Type B pancreatic cell (in vitro differentiated cells): ENCODE data around the gene APOB. TPM values are rescaled to one million over a fixed set of nuclear protein-coding genes. Genes with fewer than 3 reads are reported as not detected.
A peak's percentile ranks its signal among the peaks of the same experiment; 100 is the strongest.

Experiments used
- DNase-seq: peaks from one replicate; pipeline ENCODE4 v3.0.0; 2021; ENCODE audit warnings: mixed read lengths; ENCODE audit not compliant: unreplicated experiment; ENCODE audit errors: extremely low spot score
- H3K27ac Mint-ChIP-seq: 2 replicates; pipeline ENCODE4 v1.8.0; 2021; ENCODE audit warnings: mild to moderate bottlenecking, mixed read lengths
- H3K27me3 Mint-ChIP-seq: 2 replicates; pipeline ENCODE4 v1.8.0; 2021; ENCODE audit warnings: mixed read lengths
- H3K36me3 Mint-ChIP-seq: 2 replicates; pipeline ENCODE4 v1.8.0; 2021; ENCODE audit warnings: mixed read lengths
- H3K4me1 Mint-ChIP-seq: one replicate; pipeline ENCODE4 v1.8.0; 2021; ENCODE audit warnings: mixed read lengths; ENCODE audit not compliant: unreplicated experiment
- H3K4me3 Mint-ChIP-seq: 2 replicates; pipeline ENCODE4 v1.8.0; 2021; ENCODE audit warnings: mild to moderate bottlenecking, mixed read lengths
- H3K9me3 Mint-ChIP-seq: 2 replicates; pipeline ENCODE4 v1.8.0; 2021; ENCODE audit warnings: mixed read lengths
- long read RNA-seq: library from polyadenylated mRNA; unstranded; transcript quantifications from one replicate; pipeline ENCODE4 v2.0.0, GENCODE V29; 2020
- total RNA-seq: library from RNA; stranded (reverse); gene quantifications from 2 replicates; pipeline ENCODE4 v1.2.1, GENCODE V29; 2021; ENCODE audit warnings: low replicate concordance
- TF ChIP-seq, protein P1 (sequence below): fragments of 200-600 bp; sonication (generic); conservative IDR thresholded peaks from 2 replicates; pipeline ENCODE4 v1.5.0; 2021; ENCODE audit warnings: antibody characterized with exemption, mild to moderate bottlenecking

Gene APOB, protein sequence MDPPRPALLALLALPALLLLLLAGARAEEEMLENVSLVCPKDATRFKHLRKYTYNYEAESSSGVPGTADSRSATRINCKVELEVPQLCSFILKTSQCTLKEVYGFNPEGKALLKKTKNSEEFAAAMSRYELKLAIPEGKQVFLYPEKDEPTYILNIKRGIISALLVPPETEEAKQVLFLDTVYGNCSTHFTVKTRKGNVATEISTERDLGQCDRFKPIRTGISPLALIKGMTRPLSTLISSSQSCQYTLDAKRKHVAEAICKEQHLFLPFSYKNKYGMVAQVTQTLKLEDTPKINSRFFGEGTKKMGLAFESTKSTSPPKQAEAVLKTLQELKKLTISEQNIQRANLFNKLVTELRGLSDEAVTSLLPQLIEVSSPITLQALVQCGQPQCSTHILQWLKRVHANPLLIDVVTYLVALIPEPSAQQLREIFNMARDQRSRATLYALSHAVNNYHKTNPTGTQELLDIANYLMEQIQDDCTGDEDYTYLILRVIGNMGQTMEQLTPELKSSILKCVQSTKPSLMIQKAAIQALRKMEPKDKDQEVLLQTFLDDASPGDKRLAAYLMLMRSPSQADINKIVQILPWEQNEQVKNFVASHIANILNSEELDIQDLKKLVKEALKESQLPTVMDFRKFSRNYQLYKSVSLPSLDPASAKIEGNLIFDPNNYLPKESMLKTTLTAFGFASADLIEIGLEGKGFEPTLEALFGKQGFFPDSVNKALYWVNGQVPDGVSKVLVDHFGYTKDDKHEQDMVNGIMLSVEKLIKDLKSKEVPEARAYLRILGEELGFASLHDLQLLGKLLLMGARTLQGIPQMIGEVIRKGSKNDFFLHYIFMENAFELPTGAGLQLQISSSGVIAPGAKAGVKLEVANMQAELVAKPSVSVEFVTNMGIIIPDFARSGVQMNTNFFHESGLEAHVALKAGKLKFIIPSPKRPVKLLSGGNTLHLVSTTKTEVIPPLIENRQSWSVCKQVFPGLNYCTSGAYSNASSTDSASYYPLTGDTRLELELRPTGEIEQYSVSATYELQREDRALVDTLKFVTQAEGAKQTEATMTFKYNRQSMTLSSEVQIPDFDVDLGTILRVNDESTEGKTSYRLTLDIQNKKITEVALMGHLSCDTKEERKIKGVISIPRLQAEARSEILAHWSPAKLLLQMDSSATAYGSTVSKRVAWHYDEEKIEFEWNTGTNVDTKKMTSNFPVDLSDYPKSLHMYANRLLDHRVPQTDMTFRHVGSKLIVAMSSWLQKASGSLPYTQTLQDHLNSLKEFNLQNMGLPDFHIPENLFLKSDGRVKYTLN (N-terminal part only)
- 19.6 and 70.3 TPM in 2 replicates for total RNA-seq
- long read RNA-seq, partial matches to known transcripts = 36 of 41 reads
- long read RNA-seq, other reads (novel, unspliced or antisense) = 5 of 41 reads

DNA sequence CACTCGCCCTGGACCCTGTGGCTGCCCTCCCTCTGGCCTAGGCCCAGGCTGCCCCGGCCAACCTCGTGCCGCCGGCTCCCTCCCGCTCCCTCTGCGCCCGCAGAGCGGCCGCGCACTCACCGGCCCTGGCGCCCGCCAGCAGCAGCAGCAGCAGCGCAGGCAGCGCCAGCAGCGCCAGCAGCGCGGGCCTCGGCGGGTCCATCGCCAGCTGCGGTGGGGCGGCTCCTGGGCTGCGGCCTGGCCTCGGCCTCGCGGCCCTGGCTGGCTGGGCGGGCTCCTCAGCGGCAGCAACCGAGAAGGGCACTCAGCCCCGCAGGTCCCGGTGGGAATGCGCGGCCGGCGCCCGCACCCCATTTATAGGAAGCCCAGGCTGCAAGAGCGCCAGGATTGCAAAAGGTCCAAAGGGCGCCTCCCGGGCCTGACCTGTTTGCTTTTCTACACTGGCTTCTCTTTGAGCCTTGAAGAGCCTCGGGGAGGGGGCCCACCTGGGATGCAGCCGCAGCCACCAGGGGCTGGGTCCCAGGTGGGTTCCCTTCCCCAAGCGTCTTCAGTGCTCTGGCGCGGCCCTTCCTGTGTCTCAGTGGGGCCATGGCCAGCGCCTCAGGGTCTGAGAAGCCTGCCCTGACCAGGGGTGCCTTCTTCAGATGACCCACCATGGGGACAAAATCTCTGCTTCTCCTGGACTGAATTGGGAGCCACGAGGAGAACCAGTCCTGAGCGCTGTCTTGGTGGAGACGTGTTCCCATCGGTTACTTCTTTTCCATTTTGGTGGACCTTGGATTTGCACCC lies at the start of gene APOB:
APOB (minus strand) TSS at position 330 of the 789 bp plus-strand sequence; CDS start at position 202, 128 bp downstream.
- Mint-ChIP-seq H3K4me3 (peak within 1 kb of the TSS; percentile 85), H3K4me1 (peaks cover 5% of the 10 kb centered on the region), H3K27ac (peak within 1 kb of the TSS; percentile 83), H3K9me3 (no peaks in the 10 kb centered on the region), H3K27me3 (peaks cover 54% of the 10 kb centered on the region), H3K36me3 (no peaks in the 10 kb centered on the region)
- TF ChIP-seq, protein P1, sequence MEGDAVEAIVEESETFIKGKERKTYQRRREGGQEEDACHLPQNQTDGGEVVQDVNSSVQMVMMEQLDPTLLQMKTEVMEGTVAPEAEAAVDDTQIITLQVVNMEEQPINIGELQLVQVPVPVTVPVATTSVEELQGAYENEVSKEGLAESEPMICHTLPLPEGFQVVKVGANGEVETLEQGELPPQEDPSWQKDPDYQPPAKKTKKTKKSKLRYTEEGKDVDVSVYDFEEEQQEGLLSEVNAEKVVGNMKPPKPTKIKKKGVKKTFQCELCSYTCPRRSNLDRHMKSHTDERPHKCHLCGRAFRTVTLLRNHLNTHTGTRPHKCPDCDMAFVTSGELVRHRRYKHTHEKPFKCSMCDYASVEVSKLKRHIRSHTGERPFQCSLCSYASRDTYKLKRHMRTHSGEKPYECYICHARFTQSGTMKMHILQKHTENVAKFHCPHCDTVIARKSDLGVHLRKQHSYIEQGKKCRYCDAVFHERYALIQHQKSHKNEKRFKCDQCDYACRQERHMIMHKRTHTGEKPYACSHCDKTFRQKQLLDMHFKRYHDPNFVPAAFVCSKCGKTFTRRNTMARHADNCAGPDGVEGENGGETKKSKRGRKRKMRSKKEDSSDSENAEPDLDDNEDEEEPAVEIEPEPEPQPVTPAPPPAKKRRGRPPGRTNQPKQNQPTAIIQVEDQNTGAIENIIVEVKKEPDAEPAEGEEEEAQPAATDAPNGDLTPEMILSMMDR = no peak
- DNase-seq = no peak

DNA sequence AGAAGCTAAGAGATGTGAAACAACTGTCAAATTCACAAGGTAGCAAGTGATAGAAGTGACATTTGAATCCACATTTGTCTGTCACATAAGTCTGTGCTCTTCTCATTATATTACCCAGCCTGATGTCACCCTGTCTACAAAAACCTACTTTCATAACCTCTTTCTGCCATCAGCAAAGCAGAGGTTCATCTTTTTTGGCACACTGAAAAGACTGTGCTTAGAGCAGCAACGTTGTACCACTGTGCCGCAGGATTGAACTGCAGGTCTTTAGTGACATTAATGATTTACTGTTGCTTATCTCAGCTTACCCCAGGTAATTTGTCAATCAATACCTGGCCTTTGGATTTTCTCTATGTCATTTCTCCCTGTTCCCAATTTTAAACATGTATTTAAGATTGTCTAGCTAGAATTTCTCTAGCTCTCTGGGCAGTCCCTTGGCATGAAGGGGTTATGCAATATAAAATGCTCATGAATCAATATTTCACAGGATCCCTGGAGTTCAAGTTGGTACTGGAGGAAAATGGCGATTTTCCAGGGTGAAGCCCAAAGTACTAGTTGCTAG lies 48.5 kb upstream of the APOB start:
- DNase-seq = no peak
- no peak overlapping the region for H3K4me3 Mint-ChIP-seq
- TF ChIP-seq, protein P1 = no peak
- H3K27me3 Mint-ChIP-seq = peaks cover 3% of the 10 kb centered on the region
- H3K36me3 Mint-ChIP-seq = no peaks in the 10 kb centered on the region
- no peak overlapping the region for H3K27ac Mint-ChIP-seq
- H3K4me1 Mint-ChIP-seq = peaks cover 11% of the 10 kb centered on the region
- no peaks in the 10 kb centered on the region for H3K9me3 Mint-ChIP-seq

DNA sequence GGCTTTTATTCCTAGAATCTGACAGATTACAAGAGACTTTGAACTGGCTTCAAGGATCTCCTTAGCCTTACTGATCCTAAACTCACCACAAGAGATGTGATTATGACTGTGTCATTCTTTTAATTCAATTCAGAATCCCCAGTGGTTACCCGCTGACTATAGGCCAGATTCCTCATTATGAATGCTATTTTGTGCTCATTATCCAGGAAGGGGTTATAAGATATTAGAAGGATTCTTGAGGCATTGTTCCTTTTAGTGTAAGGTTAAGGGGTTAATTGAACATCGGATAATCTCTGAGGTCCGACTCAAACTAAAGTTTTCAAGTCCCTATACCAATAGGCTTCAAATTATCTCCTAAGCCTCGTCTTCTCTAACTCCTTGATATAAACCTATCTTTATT lies 40.5 kb upstream of the APOB start:
- no peaks in the 10 kb centered on the region for H3K9me3 Mint-ChIP-seq

DNA sequence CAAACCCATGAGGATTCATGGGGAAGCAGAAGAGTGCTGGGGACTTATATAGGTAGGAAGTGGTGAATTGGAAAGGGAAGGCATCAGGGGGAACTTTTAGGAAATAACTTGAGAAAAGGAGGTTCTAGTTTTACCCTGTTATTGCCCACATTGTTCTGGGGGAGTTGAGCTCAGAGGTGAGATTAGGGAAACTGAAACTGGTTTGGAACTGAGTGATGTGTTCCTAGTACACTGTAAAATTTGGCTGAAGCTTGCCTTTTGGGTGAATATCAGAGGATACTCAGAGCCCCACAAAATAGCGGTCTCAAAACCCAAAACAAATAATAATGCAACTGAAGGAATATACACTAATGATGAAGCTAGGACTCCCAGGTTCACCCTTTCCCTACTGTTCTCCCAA lies 39.6 kb upstream of the APOB start:
- peaks cover 3% of the 10 kb centered on the region for H3K9me3 Mint-ChIP-seq
- no peak overlapping the region for H3K4me3 Mint-ChIP-seq
- TF ChIP-seq, protein P1 = no peak
- no peaks in the 10 kb centered on the region for H3K36me3 Mint-ChIP-seq
- no peak overlapping the region for H3K27ac Mint-ChIP-seq
- no peak for DNase-seq
- H3K27me3 Mint-ChIP-seq = peaks cover 6% of the 10 kb centered on the region
- no peaks in the 10 kb centered on the region for H3K4me1 Mint-ChIP-seq

More for the DNA sequence above, 40.5 kb upstream of the APOB start:
- TF ChIP-seq, protein P1 = no peak
- H3K27me3 Mint-ChIP-seq = peaks cover 6% of the 10 kb centered on the region
- no peak overlapping the region for H3K4me3 Mint-ChIP-seq
- H3K4me1 Mint-ChIP-seq = no peaks in the 10 kb centered on the region
- DNase-seq = no peak
- H3K36me3 Mint-ChIP-seq = no peaks in the 10 kb centered on the region
- no peak overlapping the region for H3K27ac Mint-ChIP-seq
